HG03196 (cell line): Measurements from ENCODE around the gene MPDZ.

Source experiments
- ATAC-seq: cut with Tn5 transposase; IDR thresholded peaks from one replicate; pipeline ENCODE4 v1.9.1; 2021; ENCODE audit not compliant: unreplicated experiment

The MPDZ gene

DNA sequence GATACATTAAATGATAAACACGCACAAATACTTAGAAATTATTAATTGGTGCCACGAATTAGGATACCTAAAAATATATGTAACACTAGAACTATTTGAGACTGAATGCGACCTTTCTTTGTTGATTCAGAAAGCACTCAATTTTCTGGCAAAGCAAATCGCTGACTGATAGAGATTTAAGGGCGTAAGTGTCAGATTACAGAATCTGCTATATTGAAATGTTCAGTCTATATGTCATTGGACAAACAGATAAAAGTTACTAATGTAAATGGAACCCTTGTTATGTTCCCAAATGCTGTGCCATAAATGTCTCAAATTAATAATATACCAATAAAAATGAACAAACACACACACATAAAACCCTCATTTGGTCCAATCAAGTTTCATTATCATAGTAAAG, 137.9 kb downstream of the MPDZ start:
- no peak for ATAC-seq

DNA sequence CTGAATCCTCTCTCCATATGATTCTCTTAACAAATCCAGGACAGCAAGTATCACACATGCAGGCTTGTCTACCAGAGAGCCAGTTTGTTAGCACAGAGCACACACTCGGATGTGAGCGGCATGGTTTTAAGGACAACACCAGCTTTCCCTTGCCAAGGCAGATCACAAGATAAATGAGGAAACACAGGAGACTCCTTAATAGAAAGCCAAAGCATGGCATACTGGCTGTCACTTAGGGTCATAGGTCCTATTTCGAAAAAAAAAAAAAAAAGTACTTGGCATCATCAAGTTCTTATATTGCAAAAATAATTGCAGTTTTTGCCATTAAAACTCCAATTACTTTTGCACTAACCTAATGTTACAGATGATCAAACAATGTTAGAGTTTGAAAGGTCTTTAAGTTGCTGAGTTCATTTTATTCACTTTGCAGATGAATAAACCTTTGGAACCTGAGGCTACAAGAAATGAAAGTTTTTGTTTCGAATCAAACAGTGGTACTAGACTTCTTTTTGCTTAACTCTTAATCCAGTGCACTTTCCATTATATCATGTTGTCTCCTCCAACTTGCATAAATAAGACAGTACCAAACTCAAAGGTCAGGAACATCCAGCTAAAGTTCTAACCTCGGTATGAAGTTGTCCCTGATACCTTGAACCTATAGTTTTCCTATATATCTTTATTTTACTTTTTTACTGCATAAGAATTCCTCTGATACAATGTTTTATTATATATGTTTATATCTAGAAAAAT, 138.5 kb downstream of the MPDZ start:
- ATAC-seq, result no peak

GRCh38 chr9:13139641-13140171, 139.8 kb downstream of the MPDZ start:
- ATAC-seq, result no peak

- no peak for ATAC-seq
These were observed 142.1 kb downstream of the MPDZ start for GRCh38 chr9:13137426-13137825.

DNA sequence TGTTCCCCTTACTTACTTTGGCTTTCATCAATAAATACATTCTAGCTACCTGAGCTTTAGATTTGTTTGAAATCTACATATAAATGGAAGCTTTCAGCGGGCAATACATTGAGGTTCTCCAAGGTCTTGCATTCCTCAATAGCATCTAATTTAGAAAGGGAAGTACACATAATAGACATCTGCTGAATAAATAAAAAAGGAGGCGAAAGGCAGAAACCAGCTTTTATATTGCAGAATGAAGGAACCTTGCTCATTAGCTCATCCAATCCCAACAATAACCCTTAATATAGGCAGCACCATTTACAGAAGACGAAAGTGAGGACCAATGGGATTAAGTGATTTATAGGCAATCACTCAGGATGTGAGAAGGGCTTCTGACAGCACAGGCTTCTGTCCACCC, 147.5 kb downstream of the MPDZ start:
- ATAC-seq, result no peak

- no peak for ATAC-seq
These were observed 148.1 kb downstream of the MPDZ start for GRCh38 chr9:13131416-13131815.

- ATAC-seq, result no peak
These were observed 151.1 kb downstream of the MPDZ start for GRCh38 chr9:13128266-13128860.

- no peak for ATAC-seq
These were observed 152.4 kb downstream of the MPDZ start for GRCh38 chr9:13127131-13127530.

DNA sequence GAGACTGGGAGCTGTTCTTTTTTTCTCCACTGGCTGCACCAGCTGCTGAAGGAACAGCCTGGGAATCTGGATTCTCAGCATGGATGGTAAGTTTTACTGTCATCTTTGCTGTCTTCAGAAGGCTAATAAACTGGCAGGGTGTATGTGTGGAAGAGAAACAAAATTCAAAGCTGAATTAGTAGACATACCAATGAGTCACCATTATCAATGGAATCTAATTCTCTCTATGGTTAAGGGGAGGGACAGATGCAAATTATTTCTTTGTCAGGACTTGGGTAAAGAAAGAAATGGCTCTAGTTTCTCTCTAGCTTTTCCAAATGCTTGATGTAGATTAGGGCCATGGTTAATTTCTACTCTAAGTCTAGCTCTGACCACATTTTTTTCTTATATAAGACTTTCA, 154.2 kb downstream of the MPDZ start:
- no peak for ATAC-seq

DNA sequence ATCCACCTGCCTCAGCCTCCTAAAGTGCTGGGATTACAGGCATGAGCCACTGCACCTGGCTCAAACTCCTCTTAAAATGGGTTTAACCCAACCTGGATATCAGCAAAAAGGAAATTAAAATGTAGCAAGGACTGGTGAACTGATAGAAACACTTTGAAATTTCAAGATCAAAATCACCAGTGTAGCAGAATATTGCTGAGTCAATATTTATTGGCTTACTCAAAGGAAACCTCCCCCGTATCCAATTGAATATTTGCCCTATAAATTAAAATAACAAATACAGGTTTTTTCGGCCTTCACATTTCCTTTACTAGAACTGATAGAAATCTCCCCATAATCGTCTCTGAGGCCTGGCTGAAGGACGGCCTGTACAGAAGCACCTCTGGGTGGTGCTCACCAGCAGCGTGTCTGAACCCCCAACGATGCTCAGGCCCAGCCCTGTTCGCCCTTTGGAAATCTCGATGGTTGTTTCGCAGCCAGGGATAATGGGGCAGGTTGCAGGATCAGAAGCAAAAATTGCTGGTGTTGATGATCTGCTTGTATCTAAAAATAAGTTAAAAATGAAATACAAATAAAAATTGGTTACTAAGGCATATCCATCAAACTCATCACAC, 156.6 kb downstream of the MPDZ start:
- ATAC-seq, result no peak

DNA sequence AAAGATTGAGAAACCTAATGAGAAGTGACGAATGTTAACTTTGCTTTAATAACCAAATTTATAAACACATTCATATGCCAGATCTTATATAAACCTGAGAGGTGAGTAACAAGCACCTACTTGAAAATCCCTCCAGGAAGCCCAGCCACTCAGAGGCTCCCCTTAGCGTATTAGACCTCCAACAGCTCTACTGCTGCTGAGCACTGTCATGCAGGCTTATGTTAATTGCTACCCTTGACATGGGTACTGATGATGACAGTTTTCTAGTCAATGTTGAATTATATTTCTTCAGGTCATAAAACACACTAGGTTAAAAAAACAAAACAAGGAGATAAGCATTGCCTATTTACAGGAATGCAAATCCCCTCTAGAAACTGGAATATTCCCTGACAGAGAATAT, 161.2 kb downstream of the MPDZ start:
- no peak for ATAC-seq

DNA sequence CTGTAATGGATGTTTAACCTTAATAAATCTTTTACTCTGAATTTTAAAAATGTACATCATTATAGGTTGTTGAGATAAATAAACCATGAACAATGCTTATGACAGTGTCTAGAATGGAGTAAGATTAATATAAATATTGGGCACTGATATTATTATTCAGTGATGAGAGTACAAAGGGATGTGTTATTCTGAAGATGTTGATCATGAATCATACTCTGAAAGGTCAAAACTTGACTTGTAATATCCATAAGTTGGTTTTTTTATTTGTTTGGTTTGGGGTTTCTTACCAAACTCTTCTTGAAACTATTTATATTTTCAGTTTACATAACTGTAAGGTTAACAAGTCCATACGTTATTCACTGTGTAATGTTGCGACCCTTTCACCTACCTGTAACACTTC, 163.2 kb downstream of the MPDZ start:
- no peak for ATAC-seq

DNA sequence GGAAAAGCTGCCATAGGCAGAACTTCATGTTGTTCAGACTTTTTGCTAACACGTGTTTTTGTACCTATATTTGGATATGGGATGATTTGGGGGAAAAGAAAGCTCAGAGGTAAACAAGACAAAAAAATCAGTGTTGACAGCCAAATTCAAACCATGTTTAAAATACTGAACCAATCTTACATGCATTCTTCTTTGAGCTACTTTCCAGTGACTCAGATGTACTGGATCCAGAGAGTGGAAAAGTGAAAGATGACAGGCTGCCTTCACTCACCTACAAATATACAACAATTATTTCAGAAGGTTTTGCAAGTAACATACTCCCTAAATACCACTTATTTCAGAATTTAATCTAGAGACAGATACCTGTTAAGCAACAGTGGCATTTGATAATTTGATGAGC, 165.7 kb downstream of the MPDZ start:
- no peak for ATAC-seq

DNA sequence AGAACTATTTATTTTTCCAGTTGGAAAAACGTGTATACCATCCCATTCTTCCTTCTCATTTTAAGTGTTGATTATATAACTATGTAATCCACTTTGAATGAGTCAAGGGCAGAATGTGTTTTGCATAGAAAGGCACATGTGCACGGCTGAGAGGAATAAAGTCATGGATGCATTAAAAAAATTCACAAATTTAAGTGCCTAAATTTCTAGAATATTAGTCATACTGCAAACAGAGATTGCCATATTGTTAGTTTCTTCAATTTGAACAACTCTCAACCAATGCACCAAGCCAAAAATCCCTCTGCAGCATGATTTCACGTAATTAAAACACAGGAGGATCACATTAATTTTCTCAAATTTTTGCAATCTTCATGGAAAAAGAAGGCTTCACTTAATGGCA, 166.3 kb downstream of the MPDZ start:
- ATAC-seq, result no peak

GRCh38 chr9:13111778-13112177, 167.7 kb downstream of the MPDZ start:
- no peak for ATAC-seq

DNA sequence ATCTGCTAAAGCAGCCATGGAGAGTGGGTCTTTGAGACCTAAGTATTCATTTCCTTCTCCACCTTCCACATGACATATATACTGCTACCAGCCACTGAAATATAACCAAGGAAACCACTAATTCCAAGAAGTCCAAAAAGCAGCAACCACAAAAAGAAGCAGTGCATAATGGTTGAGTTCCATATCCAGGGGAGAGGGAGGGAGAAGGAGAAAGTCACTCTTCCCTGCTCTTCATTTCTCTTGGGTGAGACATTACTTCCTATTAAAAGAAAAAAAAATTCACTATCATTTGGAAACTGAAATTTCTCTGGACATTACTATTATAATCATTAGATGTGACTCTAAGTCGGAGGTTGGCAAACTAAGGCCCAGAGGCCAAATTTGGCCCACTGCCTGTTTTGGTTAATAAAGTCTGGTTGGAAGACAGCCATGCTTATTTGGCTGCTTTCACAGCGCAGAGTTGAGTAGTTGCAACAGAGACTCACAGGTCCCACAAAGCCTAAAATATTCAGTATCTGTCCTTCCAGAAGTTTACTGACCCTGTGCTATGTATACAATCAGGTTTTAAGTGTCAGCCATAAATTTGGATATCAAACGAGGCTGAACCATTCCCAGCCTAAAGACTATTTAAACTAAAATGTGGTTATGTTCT, 168.6 kb downstream of the MPDZ start:
- ATAC-seq, result no peak

- ATAC-seq, result no peak
These were observed 169.7 kb downstream of the MPDZ start for GRCh38 chr9:13109781-13110180.

DNA sequence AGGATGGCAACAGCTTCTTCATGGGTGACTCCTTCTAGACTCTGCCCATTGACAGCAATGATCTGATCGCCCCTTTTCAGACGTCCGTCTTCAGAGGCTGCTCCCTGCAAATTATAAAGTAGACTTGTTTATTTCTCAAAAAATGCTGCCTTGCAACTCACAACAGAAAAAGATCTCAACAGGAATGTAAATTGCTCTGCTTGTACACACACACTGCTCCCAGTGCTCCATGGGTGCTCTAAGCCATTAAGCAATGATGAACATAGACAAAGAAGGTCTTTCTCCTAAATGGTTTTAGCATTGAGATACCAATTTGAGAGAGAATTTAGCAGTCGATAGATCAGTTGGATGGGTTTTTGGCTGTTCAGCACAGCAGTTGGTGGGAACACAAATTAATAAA, 172.5 kb downstream of the MPDZ start:
- no peak for ATAC-seq

GRCh38 chr9:13100914-13101572, 178.4 kb downstream of the MPDZ start:
- ATAC-seq, result no peak

GRCh38 chr9:13095056-13095455, 184.4 kb downstream of the MPDZ start:
- ATAC-seq, result no peak

- no peak for ATAC-seq
These were observed 188.9 kb downstream of the MPDZ start for GRCh38 chr9:13090628-13091027.
